Epithelial cell of proximal tubule (primary cell): ENCODE results near the gene GZMH. TPM values are rescaled to one million over a fixed set of nuclear protein-coding genes. Genes with fewer than 3 reads are reported as not detected.

Source experiments
- DNase-seq: peaks from one replicate; pipeline ENCODE4 v3.0.0-alpha.2; 2011; ENCODE audit warnings: low read depth
- H3K4me3 ChIP-seq: 2 replicates; pipeline ENCODE4 v1.5.1; 2011; ENCODE audit warnings: low read depth, mild to moderate bottlenecking, low read length
- total RNA-seq: library from RNA; depleted of rRNA; stranded (reverse); fragments of >200 nt; gene quantifications from 2 replicates; pipeline ENCODE4 v1.2.3, GENCODE V29; 2015
- TF ChIP-seq, protein P1 (sequence below): conservative IDR thresholded peaks from 2 replicates; pipeline ENCODE4 v1.5.1; 2012; ENCODE audit warnings: low read depth, mild to moderate bottlenecking, low read length

Gene GZMH
- total RNA-seq, 1 donor from 2014 or later = not detected

- DNase-seq = no peak
- no peak overlapping the region for H3K4me3 ChIP-seq
- TF ChIP-seq, protein P1, sequence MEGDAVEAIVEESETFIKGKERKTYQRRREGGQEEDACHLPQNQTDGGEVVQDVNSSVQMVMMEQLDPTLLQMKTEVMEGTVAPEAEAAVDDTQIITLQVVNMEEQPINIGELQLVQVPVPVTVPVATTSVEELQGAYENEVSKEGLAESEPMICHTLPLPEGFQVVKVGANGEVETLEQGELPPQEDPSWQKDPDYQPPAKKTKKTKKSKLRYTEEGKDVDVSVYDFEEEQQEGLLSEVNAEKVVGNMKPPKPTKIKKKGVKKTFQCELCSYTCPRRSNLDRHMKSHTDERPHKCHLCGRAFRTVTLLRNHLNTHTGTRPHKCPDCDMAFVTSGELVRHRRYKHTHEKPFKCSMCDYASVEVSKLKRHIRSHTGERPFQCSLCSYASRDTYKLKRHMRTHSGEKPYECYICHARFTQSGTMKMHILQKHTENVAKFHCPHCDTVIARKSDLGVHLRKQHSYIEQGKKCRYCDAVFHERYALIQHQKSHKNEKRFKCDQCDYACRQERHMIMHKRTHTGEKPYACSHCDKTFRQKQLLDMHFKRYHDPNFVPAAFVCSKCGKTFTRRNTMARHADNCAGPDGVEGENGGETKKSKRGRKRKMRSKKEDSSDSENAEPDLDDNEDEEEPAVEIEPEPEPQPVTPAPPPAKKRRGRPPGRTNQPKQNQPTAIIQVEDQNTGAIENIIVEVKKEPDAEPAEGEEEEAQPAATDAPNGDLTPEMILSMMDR = no peak
These were observed 3.8 kb upstream of the GZMH start for GRCh38 chr14:24613241-24613640.

DNA sequence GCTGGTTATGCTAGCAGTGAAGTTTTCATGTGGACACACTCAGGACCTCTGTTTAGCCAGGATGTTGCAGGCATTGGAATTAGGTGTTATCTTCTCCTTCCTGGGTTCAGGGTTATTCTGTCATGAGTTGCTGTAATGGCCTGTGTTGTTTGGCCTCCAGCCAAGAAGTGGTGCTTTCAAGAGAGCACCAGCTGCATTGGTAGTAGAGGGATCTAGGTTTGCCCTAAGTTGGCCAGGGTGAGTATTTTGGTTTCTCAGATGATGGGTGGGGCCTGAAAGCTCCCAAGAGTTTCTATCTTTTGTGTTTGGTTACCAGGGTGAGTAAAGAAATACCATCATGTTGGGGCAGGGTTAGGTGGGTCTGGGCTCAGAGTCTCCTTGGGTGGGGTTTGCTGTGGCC is 2.7 kb upstream of the GZMH start:
- no peak for DNase-seq
- TF ChIP-seq, protein P1 = no peak

DNA sequence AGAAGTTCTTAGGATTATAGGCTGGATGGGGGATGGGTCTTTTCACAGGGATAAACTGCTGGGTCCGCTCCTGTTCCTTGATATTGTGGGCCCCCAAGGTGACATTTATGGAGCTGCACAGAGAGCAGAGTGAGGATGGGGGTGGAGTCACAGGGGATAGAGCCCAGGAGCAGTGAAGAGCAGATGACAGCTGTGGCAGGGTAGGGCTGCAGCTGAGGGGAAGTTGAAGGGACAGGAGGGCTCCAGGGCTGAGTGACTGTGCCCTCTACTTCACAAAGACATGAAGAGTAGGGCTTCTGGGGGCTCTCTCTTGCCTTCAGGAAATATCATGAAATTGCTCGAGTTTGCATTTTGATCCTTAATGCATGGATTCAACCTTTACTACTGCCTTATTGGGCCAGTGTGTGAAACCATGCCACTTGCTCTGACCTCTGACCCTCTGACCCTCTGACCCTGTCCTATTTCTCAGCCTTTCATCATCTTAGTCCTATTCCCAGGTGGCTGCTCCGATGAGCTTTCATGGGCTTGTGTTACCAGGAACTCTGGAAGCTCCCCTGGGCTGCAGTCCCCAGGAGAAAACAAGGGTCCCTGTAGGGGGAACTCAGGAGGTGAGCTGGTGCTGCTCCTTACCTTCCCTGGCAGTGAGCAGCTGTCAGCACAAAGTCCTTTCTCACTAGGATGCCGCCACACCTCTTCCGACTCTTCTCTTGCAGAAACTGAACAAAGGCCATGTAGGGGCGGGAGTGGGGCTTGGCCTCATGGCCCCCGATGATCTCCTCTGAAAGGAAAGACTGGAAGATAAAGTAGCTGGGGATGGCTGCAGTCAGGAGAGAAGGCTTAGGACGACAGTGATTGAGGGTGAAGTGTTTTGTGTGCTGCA is 1.6 kb downstream of the GZMH start:
- TF ChIP-seq, protein P1 = no peak
- no peak for DNase-seq
- H3K4me3 ChIP-seq = no peak overlapping the region

More for the DNA sequence above, 2.7 kb upstream of the GZMH start:
- no peak overlapping the region for H3K4me3 ChIP-seq

DNA sequence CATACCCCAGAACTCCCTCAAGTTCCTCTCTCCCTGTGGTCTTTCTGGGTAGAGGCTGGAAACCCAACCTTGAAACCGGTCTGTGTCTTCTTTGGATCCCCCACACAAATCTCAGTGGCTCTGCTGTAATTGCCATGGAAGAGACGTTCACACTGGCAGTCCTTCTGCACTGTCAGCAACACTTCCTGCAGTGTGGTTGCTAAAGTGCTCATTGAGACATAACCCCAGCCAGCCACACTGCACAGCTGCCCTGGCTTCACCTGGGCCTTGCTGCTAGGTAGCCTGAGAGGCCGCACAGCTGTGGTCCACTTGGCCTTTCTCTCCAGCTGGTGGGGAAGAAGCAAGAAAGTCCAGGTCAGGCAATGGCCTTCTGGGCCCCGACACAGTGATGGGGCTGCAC is 2.4 kb downstream of the GZMH start:
- TF ChIP-seq, protein P1 = no peak
- H3K4me3 ChIP-seq = no peak overlapping the region
- DNase-seq = no peak

DNA sequence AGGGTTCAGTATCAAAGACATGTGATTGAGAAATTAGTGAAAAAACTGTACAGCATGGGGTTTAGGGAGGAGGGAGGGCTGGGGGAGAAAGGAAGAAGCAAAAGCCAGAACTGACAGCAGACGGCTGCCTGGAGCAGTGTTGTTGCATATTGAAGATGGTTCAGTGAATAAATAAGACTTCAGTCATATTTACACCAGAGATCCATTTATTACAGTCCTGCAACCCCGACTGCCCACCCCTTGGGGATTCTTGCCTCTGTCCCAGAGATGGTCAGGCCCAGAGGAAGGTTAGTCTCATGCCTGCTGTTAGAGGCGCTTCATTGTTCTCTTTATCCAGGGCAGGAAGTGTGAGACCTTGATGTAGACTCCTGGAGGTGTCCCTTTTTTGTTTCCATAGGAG is 3.2 kb downstream of the GZMH start:
- TF ChIP-seq, protein P1 = no peak
- H3K4me3 ChIP-seq = no peak overlapping the region
- DNase-seq = no peak

- DNase-seq = no peak
- TF ChIP-seq, protein P1 = peak; percentile 52
- H3K4me3 ChIP-seq = no peak overlapping the region
These were observed 3.9 kb downstream of the GZMH start for GRCh38 chr14:24605435-24606190.
